H54 (cell line): ENCODE data around the gene MAML1.
"Not testable (repeated sequence)": the region's sequence is repeated elsewhere in the genome, so short reads cannot be mapped to it uniquely, and the experiment has no call there.

Experiments
- DNase-seq: peaks from one replicate; pipeline ENCODE4 v3.0.0; 2011; ENCODE audit warnings: low spot score, mixed read lengths; ENCODE audit not compliant: insufficient read length
- FAIRE-seq: peaks from 3 replicates; lab custom pipeline; 2011; peaks lifted over from hg19 to GRCh38; lab: Jason Lieb, UNC
- POLR2A ChIP-seq: IDR thresholded peaks from 2 replicates; pipeline ENCODE4 v1.6.1; 2011; ENCODE audit warnings: low read depth, mild to moderate bottlenecking, low read length

Gene MAML1

GRCh38 chr5:179732412-179732917 lies at the start of gene MAML1:
MAML1 (plus strand) TSS chr5:179732822; CDS start chr5:179733113, 291 bp downstream.
- peak; percentile 97 for DNase-seq
- TF ChIP-seq POLR2A = peak; percentile 70
- peak; percentile 84 for FAIRE-seq

GRCh38 chr5:179689212-179689611 lies 43.4 kb upstream of the MAML1 start:
- not testable (repeated sequence) for DNase-seq, FAIRE-seq

- TF ChIP-seq POLR2A = no peak
- DNase-seq = no peak
- no peak for FAIRE-seq
Measured at GRCh38 chr5:179694561-179694960, 38.1 kb upstream of the MAML1 start.

- DNase-seq (no peak), FAIRE-seq (no peak)
- TF ChIP-seq POLR2A = no peak
Measured at GRCh38 chr5:179696603-179697002, 36.0 kb upstream of the MAML1 start.

GRCh38 chr5:179697108-179697507 lies 35.5 kb upstream of the MAML1 start:
- DNase-seq (no peak), FAIRE-seq (no peak)
- TF ChIP-seq POLR2A = no peak

- DNase-seq, FAIRE-seq: not testable (repeated sequence)
Measured at GRCh38 chr5:179697543-179697942, 35.1 kb upstream of the MAML1 start.

- peak; percentile 99 for DNase-seq
- peak; percentile 98 for TF ChIP-seq POLR2A
- no peak for FAIRE-seq
Measured at GRCh38 chr5:179697993-179698934, 34.4 kb upstream of the MAML1 start.

- peak; percentile 97 for TF ChIP-seq POLR2A
- FAIRE-seq = no peak
- no peak for DNase-seq
Measured at GRCh38 chr5:179698935-179699615, 33.5 kb upstream of the MAML1 start, which contains the start of gene CANX. CANX (plus strand) TSS chr5:179698967; CDS start chr5:179705682, 6,715 bp downstream.

- no peak for FAIRE-seq
- no peak for TF ChIP-seq POLR2A
- DNase-seq = no peak
Measured at GRCh38 chr5:179699616-179700237, 32.9 kb upstream of the MAML1 start.

GRCh38 chr5:179700401-179700918 lies 32.2 kb upstream of the MAML1 start:
- no peak for TF ChIP-seq POLR2A
- FAIRE-seq = no peak
- no peak for DNase-seq

- no peak for FAIRE-seq
- no peak for TF ChIP-seq POLR2A
- DNase-seq = no peak
Measured at GRCh38 chr5:179716286-179716685, 16.3 kb upstream of the MAML1 start.

GRCh38 chr5:179720222-179720621 lies 12.4 kb upstream of the MAML1 start:
- TF ChIP-seq POLR2A = no peak
- FAIRE-seq (no peak), DNase-seq (no peak)

GRCh38 chr5:179724163-179724562 lies 8.5 kb upstream of the MAML1 start:
- TF ChIP-seq POLR2A = no peak
- DNase-seq (no peak), FAIRE-seq (no peak)
